ENCODE measurements around the gene SCN7A.

- TF ChIP-seq POLR2AphosphoS5 (IDR thresholded peaks at IDR 0.05) (no peak), EP300 (IDR thresholded peaks at IDR 0.05) (no peak), CTCF (IDR thresholded peaks at IDR 0.05) (no peak), POLR2A (IDR thresholded peaks at IDR 0.05) (no peak)
Measured at GRCh38 chr2:166433457-166433856, 60.6 kb downstream of the SCN7A start.
